ENCODE results near the gene TDRD9.
"Not testable (repeated sequence)": the region's sequence is repeated elsewhere in the genome, so short reads cannot be mapped to it uniquely, and the experiment has no call there.

TDRD9 gene

DNA sequence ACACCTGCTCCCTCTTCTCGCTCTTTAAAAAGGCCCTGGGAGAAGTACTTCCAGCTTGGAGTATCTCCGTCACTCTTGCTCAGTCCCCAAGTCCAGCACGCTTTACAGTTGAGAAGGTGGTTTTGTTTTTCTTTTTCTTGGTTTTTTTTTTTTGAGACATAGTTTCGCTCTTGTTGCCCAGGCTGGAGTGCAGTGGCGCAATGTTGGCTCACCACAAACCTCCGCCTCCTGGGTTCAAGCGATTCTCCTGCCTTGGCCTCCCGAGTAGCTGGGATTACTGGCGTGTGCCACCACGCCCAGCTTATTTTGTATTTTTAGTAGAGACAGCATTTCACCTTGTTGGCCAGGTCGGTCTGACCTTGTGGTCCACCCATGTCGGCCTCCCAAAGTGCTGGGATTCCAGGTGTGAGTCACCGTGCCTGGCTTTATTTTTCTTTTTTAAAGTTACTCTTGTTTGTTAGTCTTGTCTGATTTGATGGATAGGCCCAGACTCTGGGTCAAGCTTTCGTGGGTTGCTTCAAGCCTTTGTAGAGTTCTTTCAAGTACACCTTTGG lies 1.9 kb downstream of the TDRD9 start:
- DNase-seq: no peak

DNA sequence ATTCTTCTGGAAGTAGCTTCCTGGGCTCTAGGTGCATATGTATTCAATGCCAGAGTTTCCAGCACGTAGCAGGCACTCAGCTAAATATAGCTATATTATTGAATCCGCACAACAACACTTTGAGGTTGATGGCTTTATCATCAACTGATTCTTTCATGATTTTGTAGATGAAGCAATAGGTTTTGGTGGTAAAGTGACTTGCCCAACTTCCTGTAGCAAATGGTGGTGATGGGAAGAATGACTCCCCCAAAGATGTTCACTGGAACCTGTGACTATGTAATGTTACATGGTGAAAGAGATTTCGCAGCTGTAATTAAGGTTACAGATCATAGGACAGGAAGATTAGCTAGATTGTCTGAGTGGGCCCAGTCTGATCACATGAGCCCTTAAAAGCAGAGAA lies 3.2 kb downstream of the TDRD9 start:
- DNase-seq: no peak

DNA sequence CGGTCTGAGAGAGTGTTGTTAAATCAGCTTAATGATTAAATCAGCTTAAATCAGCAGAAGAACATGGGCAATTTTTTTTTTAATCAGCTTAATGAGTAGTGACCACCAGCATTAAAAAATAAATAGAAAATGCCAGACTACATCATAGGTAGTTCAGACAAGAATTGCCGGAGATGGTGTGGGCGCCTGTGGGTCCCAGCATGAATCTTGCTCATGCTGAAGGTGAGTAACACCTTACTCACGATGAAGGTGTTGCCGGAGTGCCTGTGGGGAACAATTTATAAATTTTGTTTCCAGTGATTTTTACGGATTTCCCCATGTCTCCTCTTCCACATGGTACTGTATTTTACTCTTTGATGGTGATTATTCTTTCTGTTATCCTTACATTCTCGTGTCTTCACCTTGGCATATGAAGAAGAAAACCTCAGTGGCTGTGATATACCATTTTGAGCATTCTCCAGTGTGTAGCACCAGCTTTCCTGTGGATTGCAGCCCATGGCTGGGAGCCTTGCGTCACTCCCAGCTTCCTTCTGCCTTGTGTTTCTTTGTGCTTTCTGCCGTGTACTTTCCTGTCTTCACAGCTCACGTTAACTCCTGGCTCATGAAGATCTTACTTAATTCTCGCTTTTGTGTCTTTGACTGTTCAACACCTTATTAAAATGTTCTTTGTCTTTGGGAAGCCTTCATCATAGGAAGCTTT lies 4.7 kb downstream of the TDRD9 start:
- DNase-seq: no peak

- no peak for DNase-seq
Observed at GRCh38 chr14:103935102-103935501, 6.8 kb downstream of the TDRD9 start.

DNA sequence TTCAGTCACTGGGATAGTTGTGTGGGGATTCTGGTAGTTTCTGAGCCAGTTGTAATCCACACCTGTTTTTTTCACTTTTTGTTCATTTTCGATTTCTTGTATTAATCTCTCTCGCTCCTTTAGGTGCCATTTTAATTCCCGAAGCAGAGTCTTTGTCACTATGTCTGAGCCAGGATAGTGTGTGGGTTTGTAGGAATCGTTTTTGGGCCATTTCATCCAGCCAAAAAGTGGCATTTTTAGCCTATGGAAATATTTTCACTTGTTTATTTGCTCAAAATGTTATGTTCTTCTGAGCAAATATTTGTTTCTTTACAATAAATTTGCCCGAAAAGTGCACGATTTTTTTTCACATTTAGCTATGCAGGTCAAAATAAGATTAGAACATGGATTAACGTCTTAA lies 13.2 kb downstream of the TDRD9 start:
- DNase-seq: no peak

DNA sequence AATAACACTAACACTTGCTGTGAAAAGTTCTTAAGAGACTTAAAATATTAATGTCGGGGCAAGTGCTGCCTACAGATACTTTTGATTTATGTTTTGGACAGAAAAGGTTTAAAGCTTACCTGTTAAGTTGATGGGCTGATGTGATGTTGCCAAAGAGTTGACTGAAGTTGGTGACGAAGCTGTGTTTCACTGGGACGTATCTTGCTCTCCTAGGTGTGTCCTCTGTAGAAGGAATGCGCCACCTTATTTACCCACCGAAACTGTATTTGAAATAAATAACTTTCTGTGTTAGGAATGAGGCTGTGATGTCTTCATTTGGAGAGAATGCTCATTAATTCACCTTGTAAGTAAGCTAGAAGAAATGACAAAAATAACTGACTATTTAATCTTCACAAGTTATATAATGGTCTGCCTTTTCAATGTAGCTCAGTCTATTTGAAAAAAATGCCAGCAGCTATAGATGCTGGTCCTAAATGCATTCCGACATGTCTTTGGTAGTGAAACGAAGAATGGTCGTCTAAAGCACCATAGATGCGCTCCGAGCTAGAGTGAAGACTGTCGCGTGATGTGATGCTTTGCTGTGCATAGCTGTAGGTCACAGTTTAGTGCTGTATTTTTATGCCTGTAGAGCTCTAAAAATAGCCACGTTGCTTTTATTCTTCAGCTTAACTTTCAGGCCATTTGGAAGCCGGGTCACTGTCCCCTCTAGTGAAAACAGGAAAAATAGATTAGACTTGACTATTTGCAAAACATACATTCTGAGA lies 13.9 kb downstream of the TDRD9 start, which contains the start of gene RD3L:
RD3L (minus strand) TSS at position 557 of the 764 bp plus-strand sequence. CDS start 834 bp downstream, outside the sequence.
- DNase-seq: no peak

DNA sequence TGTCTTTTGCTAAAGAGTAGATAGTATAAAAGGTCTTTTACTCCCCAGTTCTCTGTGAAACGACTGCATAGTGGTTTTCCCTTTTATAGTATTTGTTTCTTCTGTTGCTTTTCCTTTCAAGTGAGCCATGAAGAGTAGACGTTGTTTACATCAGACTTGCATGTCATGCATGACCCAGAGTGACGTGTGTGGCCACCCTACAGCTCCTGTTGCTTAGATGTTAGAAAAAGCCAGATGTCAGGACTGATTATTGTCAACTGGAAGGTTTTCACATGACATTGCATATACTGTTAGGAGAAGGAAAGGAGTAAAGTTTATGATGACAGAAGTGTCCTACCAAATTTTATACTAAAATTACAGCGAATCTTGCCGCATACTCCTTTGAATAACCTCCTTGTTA lies 15.4 kb downstream of the TDRD9 start:
- DNase-seq: no peak

DNA sequence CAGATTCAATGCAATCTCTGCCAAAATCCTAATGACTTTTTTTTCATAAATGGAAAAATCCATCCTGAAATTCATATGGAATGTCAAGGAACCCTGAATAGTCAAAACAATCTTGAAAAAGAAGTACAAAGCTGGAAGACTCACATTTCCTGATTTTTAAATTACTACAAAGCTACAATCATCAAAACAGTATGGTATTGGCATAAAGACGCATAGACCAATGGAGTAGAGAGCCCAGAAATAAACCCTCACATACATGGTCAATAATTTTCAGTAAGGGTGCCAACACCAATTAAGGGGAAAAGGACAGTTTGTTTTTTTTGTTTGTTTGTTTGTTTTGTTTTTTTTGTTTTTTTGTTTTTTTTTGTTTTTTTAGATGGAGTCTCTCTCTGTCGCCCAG lies 18.7 kb downstream of the TDRD9 start:
- no peak for DNase-seq

- DNase-seq: no peak
Observed at GRCh38 chr14:103948442-103948841, 20.2 kb downstream of the TDRD9 start.

DNA sequence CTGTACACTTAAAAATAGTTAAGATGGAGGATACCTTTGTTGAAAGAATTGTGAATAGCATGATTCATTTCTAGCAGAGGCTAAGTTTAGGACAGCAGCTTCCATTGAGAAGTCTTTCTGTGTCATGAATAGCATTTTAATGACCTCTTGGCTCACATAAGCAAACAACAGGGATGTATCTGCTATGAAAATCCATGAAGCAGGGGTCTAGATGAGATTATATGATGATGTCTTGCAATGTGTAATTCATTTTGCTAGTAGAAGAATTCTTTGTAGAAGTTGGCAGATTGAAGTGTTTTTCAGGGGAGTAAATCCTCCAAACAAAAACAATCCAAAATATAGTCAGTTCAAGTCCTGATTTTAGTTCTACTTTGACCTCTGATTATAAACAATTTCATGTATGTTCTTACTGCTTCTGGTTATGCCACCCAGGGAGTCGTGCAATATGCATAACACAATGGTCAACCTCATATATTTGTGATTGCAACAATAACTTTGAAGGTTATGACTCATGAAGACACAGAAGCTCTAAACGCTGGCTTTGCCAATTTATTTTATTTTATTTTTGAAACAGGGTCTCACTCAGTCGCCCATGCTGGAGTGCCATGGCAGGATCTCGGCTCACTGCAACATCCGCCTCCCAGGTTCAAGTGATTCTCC lies 21.0 kb downstream of the TDRD9 start:
- no peak for DNase-seq

DNA sequence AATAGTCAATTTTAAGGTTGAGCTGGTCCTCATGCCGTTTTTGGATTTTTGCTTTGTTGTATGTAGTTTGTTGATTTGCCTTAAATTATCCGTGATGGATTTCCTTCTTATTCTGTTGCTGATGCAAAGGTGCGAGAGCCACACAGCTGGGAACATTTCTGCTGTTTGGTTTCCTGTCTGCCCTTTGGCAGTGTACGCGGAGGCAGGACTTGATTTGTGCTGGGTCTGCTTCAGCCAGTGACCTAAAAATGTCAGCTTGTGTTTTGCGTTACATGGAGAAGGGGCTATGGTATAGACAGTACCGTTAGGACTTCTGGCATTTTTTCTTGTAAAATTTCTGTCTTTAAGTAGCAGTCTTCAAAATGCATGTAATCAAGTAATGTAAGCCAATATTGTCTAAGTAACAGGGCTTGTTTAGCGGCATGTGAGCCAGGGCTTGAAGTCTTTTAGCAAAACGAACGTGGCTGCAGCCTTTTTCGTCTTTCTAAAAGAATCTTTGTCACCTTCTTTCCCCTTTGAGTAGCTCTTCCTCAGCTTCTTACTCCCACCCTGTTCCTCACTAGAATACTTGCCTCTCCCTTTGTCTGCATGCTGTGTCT lies 32.3 kb downstream of the TDRD9 start:
- DNase-seq: no peak

GRCh38 chr14:103961928-103962578 lies 33.8 kb downstream of the TDRD9 start:
- no peak for DNase-seq

DNA sequence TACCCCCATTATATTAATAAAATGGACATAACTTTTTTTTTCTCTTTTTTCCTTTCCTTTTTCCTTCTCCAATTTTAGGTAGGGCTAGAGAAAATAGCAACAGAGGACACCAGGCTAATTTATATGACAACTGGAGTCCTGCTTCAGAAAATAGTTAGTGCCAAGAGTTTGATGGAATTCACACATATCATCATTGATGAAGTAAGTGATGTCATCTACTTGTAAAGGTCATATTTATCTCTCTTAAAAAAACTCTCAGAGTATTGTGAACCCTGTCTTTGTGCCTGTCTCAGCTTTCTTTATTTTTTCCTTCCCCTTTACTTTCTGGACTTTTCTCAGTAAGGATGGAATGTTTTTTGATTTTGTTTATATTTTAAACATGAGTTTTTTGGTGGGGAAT lies 38.4 kb downstream of the TDRD9 start:
- no peak for DNase-seq

DNA sequence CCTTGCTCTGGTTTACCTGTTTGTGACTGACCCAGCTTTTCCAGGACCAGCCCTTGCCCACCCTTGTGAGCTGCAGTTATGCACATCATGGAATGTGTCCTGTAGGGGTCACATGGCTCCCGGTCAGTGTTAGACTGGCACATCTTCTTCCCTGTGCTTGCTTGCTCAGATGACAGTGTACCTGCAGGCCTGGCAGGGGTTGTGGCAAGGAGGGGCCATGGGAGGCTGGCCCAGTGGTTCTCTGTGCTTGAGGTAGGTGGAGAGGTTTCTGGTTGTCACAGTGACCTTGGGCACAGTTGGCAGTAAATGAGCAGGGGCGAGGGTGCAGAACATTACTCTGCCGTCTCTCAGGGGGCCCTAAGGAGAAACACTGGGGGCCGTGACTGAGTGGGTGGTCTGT lies 41.7 kb downstream of the TDRD9 start:
- no peak for DNase-seq

DNA sequence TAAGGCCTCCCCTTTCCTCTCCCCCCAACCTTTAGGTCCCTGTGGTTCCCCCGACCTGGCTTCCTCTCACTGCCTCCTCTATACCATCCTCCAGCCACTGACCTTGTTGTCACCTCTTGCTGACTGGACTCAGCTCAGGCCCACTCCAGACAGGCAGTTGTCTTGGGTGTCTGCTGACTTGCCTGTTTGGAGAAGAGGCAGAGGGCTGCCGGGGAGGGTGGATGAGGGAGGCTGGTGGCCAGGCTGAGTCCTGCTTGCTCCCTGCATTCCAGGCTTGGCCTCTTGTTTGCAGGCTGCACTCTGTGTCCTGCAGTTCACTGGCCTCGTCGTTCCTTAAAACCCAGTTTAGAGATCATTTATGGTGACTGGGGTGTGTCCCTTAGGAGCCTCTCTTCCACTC lies 45.1 kb downstream of the TDRD9 start:
- DNase-seq: no peak

DNA sequence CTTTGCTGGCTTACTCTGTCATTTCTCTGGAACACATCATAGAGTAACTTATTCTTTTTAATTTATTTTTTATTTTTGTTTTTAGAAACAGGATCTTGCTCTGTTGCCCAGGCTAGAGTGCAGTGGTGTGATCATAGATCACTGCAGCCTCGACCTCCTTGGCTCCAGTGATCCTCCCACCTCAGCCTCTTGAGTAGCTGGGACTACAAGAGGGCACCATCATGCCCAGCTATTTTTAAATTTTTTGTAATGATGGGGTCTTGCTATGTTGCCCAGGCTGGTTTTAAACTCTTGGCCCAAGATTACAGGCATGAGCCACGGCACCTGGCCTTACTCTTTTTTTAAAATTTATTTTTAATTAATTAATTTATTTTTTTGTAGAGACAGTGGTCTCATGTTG lies 46.3 kb downstream of the TDRD9 start:
- DNase-seq: no peak

DNA sequence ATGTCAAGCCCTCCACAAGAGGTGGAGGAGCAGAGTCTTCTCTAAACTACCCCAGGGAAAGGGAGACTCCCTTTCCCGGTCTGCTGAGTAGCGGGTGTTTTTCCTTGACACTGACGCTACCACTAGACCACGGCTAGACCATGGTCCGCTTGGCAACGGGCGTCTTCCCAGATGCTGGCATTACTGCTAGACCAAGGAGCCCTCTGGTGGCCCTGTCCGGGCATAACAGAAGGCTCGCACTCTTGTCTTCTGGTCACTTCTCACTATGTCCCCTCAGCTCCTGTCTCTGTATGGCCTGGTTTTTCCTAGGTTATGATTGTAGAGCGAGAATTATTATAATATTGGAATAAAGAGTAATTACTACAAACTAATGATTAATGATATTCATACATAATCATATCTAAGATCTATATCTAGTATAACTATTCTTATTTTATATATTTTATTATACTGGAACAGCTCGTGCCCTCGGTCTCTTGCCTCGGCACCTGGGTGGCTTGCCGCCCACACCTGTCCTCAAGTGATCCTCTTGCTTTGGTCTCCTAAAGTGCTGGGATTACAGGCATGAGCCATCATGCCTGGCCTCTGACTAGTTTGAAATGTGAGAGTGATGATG lies 52.5 kb downstream of the TDRD9 start:
- DNase-seq: not testable (repeated sequence)

- DNase-seq: no peak
Observed at GRCh38 chr14:103984196-103984595, 55.9 kb downstream of the TDRD9 start.

DNA sequence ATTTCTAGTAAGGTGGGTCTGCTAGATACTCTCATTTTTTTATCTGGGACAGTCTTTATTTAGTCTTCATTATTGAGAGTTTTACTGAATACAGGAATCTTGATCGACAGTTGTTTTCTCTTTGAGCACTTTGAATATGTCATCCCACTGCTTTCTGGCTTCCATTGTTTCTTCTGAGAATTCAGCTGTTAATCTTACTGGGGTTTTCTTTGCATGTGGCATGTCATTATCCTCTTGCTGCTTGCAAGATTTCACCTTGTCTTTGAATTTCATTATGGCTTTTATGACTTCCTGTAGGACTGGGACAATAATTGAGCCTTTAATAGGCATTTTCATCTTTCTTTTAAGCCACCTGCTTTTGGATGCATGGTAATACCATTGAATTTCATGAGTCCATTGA lies 60.8 kb downstream of the TDRD9 start:
- no peak for DNase-seq

GRCh38 chr14:103989964-103990363 lies 61.7 kb downstream of the TDRD9 start:
- no peak for DNase-seq

DNA sequence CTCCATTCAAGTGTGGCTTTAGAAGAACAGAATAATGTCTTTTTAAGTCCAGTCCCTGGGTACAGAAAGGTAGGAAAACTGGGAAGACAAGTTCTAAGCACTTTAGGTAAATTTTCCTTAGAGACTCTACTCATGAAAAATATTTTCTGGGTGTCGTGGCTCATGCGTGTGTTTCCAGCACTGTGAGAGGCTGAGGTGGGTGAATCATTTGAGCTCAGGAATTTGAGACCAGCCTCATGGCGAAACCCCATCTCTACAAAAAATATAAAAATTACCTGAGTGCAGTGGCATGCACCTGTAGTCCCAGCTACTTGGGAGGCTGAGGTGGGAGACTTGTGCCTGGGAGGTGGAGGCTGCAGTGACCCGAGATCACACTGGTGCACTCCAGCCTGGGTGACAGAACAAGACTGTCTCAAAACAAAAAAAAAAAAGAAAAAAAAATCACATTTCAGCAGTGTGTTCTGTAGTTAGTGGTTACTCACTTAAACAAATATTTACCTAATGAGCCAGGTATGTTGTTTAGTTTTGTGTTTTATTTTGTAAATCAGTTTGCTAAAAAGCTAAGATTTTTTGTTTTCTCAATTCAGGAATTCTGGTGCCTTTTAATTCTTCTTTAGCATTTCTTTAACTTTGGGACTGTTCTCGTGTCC lies 66.4 kb downstream of the TDRD9 start:
- no peak for DNase-seq

- no peak for DNase-seq
Observed at GRCh38 chr14:103995876-103996275, 67.6 kb downstream of the TDRD9 start.

Data from activated gamma-delta T cell treated with Interleukin-2 at 50 U/mL for 16 hours (primary cell).